Subcutaneous abdominal adipose tissue (tissue), 5 donors: ENCODE measurements around the gene IRAK2.

ENCODE experiments used
- H3K27ac ChIP-seq: one replicate; pipeline ENCODE4 v1.7.0; 2013; ENCODE audit warnings: low read depth, mild to moderate bottlenecking, inconsistent platforms, low read length, moderate library complexity
- H3K27me3 ChIP-seq, 5 donors: one replicate each; pipeline ENCODE4 v1.7.0; 2013; ENCODE audit warnings: low read length in 5 of 5, inconsistent platforms in 1 of 5; ENCODE audit not compliant: control insufficient read depth in 5 of 5, insufficient read depth in 4 of 5
- H3K36me3 ChIP-seq, 5 donors: one replicate each; pipeline ENCODE4 v1.7.0; 2013; ENCODE audit warnings: low read length in 5 of 5; ENCODE audit not compliant: control insufficient read depth in 5 of 5, insufficient read depth in 5 of 5
- H3K4me1 ChIP-seq, 5 donors: one replicate each; pipeline ENCODE4 v1.7.0; 2013; ENCODE audit warnings: low read length in 5 of 5, mild to moderate bottlenecking in 3 of 5, moderate library complexity in 1 of 5; ENCODE audit not compliant: control insufficient read depth in 5 of 5, insufficient read depth in 5 of 5
- H3K4me3 ChIP-seq, 5 donors: one replicate each; pipeline ENCODE4 v1.7.0; 2013; ENCODE audit warnings: low read length in 5 of 5, low read depth in 1 of 5
- H3K9ac ChIP-seq, 5 donors: one replicate each; pipeline ENCODE4 v1.7.0; 2013; ENCODE audit warnings: low read length in 5 of 5, mild to moderate bottlenecking in 4 of 5, moderate library complexity in 3 of 5
- H3K9me3 ChIP-seq, 5 donors: one replicate each; pipeline ENCODE4 v1.7.0; 2013; ENCODE audit warnings: low read length in 5 of 5; ENCODE audit not compliant: control insufficient read depth in 5 of 5
- donor health status: healthy.
- donor health status: healthy.
- donor health status: healthy.
- donor health status: healthy.
- donor health status: healthy.

IRAK2 gene

GRCh38 chr3:10292505-10293419, 128.0 kb downstream of the IRAK2 start, which contains the start of gene GHRL:
Gene GHRL, minus strand, starts transcription at chr3:10292947. Its CDS starts 2,767 bp downstream, at chr3:10290180.
- Histone ChIP-seq H3K36me3 (peaks cover 3 to 46% (median 22%) of the 10 kb centered on the region in 5 donors), H3K27me3 (no peaks in the 10 kb centered on the region), H3K4me1 (peaks cover 0 to 8% (median 0%) of the 10 kb centered on the region in 5 donors), H3K9me3 (no peaks in the 10 kb centered on the region), H3K9ac (no peak within 1 kb of the TSS), H3K27ac (no peak within 1 kb of the TSS), H3K4me3 (no peak within 1 kb of the TSS)
